Posterior cingulate gyrus (tissue), 11 donors: Measurements from ENCODE around the gene CDK5R2.
A peak's percentile ranks its signal among the peaks of the same experiment; 100 is the strongest.

Source experiments
- DNase-seq, 10 donors: peaks; one replicate each; pipeline versions ENCODE4 v3.0.0 to v3.0.0-alpha.2; 2020 to 2021; ENCODE audit warnings: mixed read lengths in 3 of 10
- intact Hi-C: fragments of 100-400 bp; cut with DNase I; formaldehyde crosslinking; loops from one replicate; pipeline ENCODE4 v1.15.1; 2023

The CDK5R2 gene

GRCh38 chr2:218985325-218986091, 26.0 kb downstream of the CDK5R2 start:
- intact Hi-C loops: loop anchor here (10.0 kb wide), 1 partner anchor 131 kb away; the partner anchor contains the start of gene WNT6
- peak in 2 of 10 donors; percentile 64 to 75 for DNase-seq

- intact Hi-C loops: loop anchor here (10.0 kb wide), 1 partner anchor 131 kb away; the partner anchor contains the start of gene WNT6
Observed at GRCh38 chr2:218986148-218986761, 26.8 kb downstream of the CDK5R2 start.

GRCh38 chr2:218988164-218988563, 28.7 kb downstream of the CDK5R2 start:
- peak in 2 of 10 donors; percentile 3 to 8 for DNase-seq
- intact Hi-C loops: loop anchor here (10.0 kb wide), 1 partner anchor 133 kb away; the partner anchor contains the start of gene WNT6

More at GRCh38 chr2:218986148-218986761, 26.8 kb downstream of the CDK5R2 start:
- DNase-seq: peak in 2 of 10 donors; percentile 37 to 55

- peak in 2 of 10 donors; percentile 8 to 17 for DNase-seq
- intact Hi-C loops: loop anchor here (10.0 kb wide), 1 partner anchor 134 kb away; the partner anchor contains the start of gene WNT6
Observed at GRCh38 chr2:218988650-218989049, 29.2 kb downstream of the CDK5R2 start.

GRCh38 chr2:218990052-218990451, 30.6 kb downstream of the CDK5R2 start:
- intact Hi-C loops: loop anchor here (10.0 kb wide), 1 partner anchor 65 kb away; no protein-coding TSS in a partner anchor
- DNase-seq: peak in 2 of 10 donors; percentile 33 to 56

GRCh38 chr2:218990612-218991011, 31.1 kb downstream of the CDK5R2 start:
- peak in 1 of 10 donors; percentile 30 for DNase-seq
- intact Hi-C loops: loop anchor here (10.0 kb wide), 1 partner anchor 64 kb away; no protein-coding TSS in a partner anchor

- intact Hi-C loops: loop anchor here (10.0 kb wide), 1 partner anchor 63 kb away; no protein-coding TSS in a partner anchor
- peak in 2 of 10 donors; percentile 39 to 52 for DNase-seq
Observed at GRCh38 chr2:218991674-218992168, 32.3 kb downstream of the CDK5R2 start.

GRCh38 chr2:218992196-218992595, 32.7 kb downstream of the CDK5R2 start:
- peak in 2 of 10 donors; percentile 13 to 32 for DNase-seq
- intact Hi-C loops: loop anchor here (10.0 kb wide), 1 partner anchor 63 kb away; no protein-coding TSS in a partner anchor

- DNase-seq: peak in 2 of 10 donors; percentile 70 to 78
Observed at GRCh38 chr2:218992703-218993344, 33.4 kb downstream of the CDK5R2 start.

GRCh38 chr2:218993345-218994315, 34.2 kb downstream of the CDK5R2 start, which contains the start of gene CRYBA2:
Gene CRYBA2, minus strand, starts transcription at chr2:218993422. Its CDS starts 246 bp downstream, at chr2:218993176.
- intact Hi-C loops: loop anchor here (10.0 kb wide), 1 partner anchor 61 kb away; no protein-coding TSS in a partner anchor

More at GRCh38 chr2:218992703-218993344, 33.4 kb downstream of the CDK5R2 start:
- intact Hi-C loops: loop anchor here (10.0 kb wide), 1 partner anchor 62 kb away; no protein-coding TSS in a partner anchor

GRCh38 chr2:218995561-218995960, 36.1 kb downstream of the CDK5R2 start:
- intact Hi-C loops: loop anchor here (10.0 kb wide), 1 partner anchor 59 kb away; no protein-coding TSS in a partner anchor
- peak in 1 of 10 donors; percentile 54 for DNase-seq

More at GRCh38 chr2:218993345-218994315, 34.2 kb downstream of the CDK5R2 start, which contains the start of gene CRYBA2:
- DNase-seq: peak in 2 of 10 donors; percentile 71 to 82

GRCh38 chr2:218995972-218996711, 36.7 kb downstream of the CDK5R2 start:
- peak; percentile 68 to 97 (median 88) for DNase-seq
- intact Hi-C loops: loop anchor here (1.0 to 10.0 kb wide), 2 partner anchors 59 to 159 kb away; no protein-coding TSS in a partner anchor

GRCh38 chr2:218996937-218997336, 37.5 kb downstream of the CDK5R2 start:
- intact Hi-C loops: loop anchor here (1.0 to 10.0 kb wide), 3 partner anchors 58 to 158 kb away; no protein-coding TSS in a partner anchor
- peak in 1 of 10 donors; percentile 31 for DNase-seq

GRCh38 chr2:218997731-218998130, 38.3 kb downstream of the CDK5R2 start:
- no peak for DNase-seq
- intact Hi-C loops: loop anchor here (1.0 to 10.0 kb wide), 2 partner anchors 57 to 122 kb away; no protein-coding TSS in a partner anchor

GRCh38 chr2:218998414-218999002, 39.0 kb downstream of the CDK5R2 start:
- DNase-seq: no peak
- intact Hi-C loops: loop anchor here (10.0 kb wide), 1 partner anchor 56 kb away; no protein-coding TSS in a partner anchor

GRCh38 chr2:218999021-218999880, 39.8 kb downstream of the CDK5R2 start:
- DNase-seq: peak in 1 of 10 donors; percentile 20
- intact Hi-C loops: loop anchor here (10.0 kb wide), 1 partner anchor 56 kb away; no protein-coding TSS in a partner anchor
